Chondrocyte (in vitro differentiated cells): ENCODE measurements around the gene ZFPM1. TPM values are rescaled to one million over a fixed set of nuclear protein-coding genes. Genes with fewer than 3 reads are reported as not detected.

Source experiments
- DNase-seq: peaks from one replicate; pipeline ENCODE4 v3.0.0; 2021; ENCODE audit warnings: mixed read lengths, low spot score
- H3K27ac Mint-ChIP-seq: one replicate; pipeline ENCODE4 v1.8.0; 2021; ENCODE audit warnings: mild to moderate bottlenecking, moderate library complexity, mixed read lengths; ENCODE audit not compliant: unreplicated experiment
- H3K27me3 Mint-ChIP-seq: 2 replicates; pipeline ENCODE4 v1.8.0; 2021; ENCODE audit warnings: low read depth, mixed read lengths
- H3K36me3 Mint-ChIP-seq: 2 replicates; pipeline ENCODE4 v1.8.0; 2021; ENCODE audit warnings: low read depth, mixed read lengths
- H3K4me1 Mint-ChIP-seq: 2 replicates; pipeline ENCODE4 v1.8.0; 2021; ENCODE audit warnings: low read depth, mild to moderate bottlenecking, mixed read lengths
- H3K4me3 Mint-ChIP-seq: one replicate; pipeline ENCODE4 v1.8.0; 2021; ENCODE audit warnings: mild to moderate bottlenecking, moderate library complexity, mixed read lengths; ENCODE audit not compliant: unreplicated experiment
- H3K9me3 Mint-ChIP-seq: 2 replicates; pipeline ENCODE4 v1.8.0; 2021; ENCODE audit warnings: low read depth, mixed read lengths
- CTCF ChIP-seq: fragments of 200-600 bp; sonication (generic); IDR thresholded peaks from 2 replicates; pipeline ENCODE4 v1.5.0; 2021; ENCODE audit warnings: antibody characterized with exemption, mild to moderate bottlenecking, moderate library complexity
- microRNA-seq: library from miRNA; unstranded; fragments of <30 nt; microRNA quantifications from one replicate; pipeline ENCODE4 v1.2.0, GENCODE V29; 2020; ENCODE audit warnings: borderline number of aligned reads
- total RNA-seq: library from RNA; stranded (reverse); gene quantifications from 3 replicates; pipeline ENCODE4 v1.2.1, GENCODE V29; 2021

Gene ZFPM1
- total RNA-seq, 1 donor from 2014 or later = 7.6 TPM

- no peak for DNase-seq
- H3K36me3 Mint-ChIP-seq = peaks cover 28% of the 10 kb centered on the region
- H3K27me3 Mint-ChIP-seq = no peaks in the 10 kb centered on the region
- H3K4me3 Mint-ChIP-seq = no peak overlapping the region
- no peaks in the 10 kb centered on the region for H3K4me1 Mint-ChIP-seq
- H3K9me3 Mint-ChIP-seq = no peaks in the 10 kb centered on the region
- no peak for TF ChIP-seq CTCF
- H3K27ac Mint-ChIP-seq = no peak overlapping the region
These were observed 133.0 kb downstream of the ZFPM1 start for GRCh38 chr16:88585927-88586581.

Small RNA genes within 50 kb of the gene (microRNA-seq; reads per million reads assigned to microRNA genes)
- not detected for gene MIR5189

Other genes starting within 250 kb of the ZFPM1 start
- 19.0 to 62.8 TPM (median 60.5 TPM) in 3 replicates for gene ZNF469, start 70.3 kb upstream of the ZFPM1 start, total RNA-seq
- 32.1 to 38.4 TPM (median 36.7 TPM) in 3 replicates for gene ZC3H18, start 117.1 kb downstream of the ZFPM1 start, total RNA-seq
- gene IL17C, start 185.3 kb downstream of the ZFPM1 start, total RNA-seq = not detected in 3 replicates
- gene CYBA, start 197.8 kb downstream of the ZFPM1 start, total RNA-seq = 13.4 to 55.1 TPM (median 51.7 TPM) in 3 replicates
- 38.3 to 40.0 TPM (median 38.8 TPM) in 3 replicates for gene MVD, start 209.8 kb downstream of the ZFPM1 start, total RNA-seq
- gene SNAI3, start 233.2 kb downstream of the ZFPM1 start, total RNA-seq = not detected in 3 replicates